ENCODE measurements around the gene CGNL1.

Gene CGNL1

GRCh38 chr15:57589281-57589680 lies 213.0 kb downstream of the CGNL1 start:
- no peak for TF ChIP-seq CTCF (conservative IDR thresholded peaks at IDR 0.05; ENCODE audit: low read depth, low read length)
- no peaks in the 10 kb centered on the region for H4K20me1 ChIP-seq (ENCODE audit: insufficient read depth)
- no peak overlapping the region for H2AFZ ChIP-seq (ENCODE audit: low read depth)
- no peaks in the 10 kb centered on the region for H3K27me3 ChIP-seq (ENCODE audit: insufficient read depth, low read depth)
- H3K4me2 ChIP-seq, result no peak overlapping the region
- no peaks in the 10 kb centered on the region for H3K4me1 ChIP-seq (ENCODE audit: low read depth, poor library complexity, severe bottlenecking)
- H3K79me2 ChIP-seq (ENCODE audit: insufficient read depth, low read depth), result no peaks in the 10 kb centered on the region
- H3K4me3 ChIP-seq (IDR thresholded peaks at IDR 0.05; ENCODE audit: insufficient read depth, low read depth, low read length), result no peak overlapping the region
- no peak overlapping the region for H3K9ac ChIP-seq
- no peak overlapping the region for H3K27ac ChIP-seq
- H3K36me3 ChIP-seq (ENCODE audit: insufficient read depth), result no peaks in the 10 kb centered on the region

GRCh38 chr15:57589754-57590153 lies 213.4 kb downstream of the CGNL1 start:
- no peak overlapping the region for H2AFZ ChIP-seq (ENCODE audit: low read depth)
- H3K79me2 ChIP-seq (ENCODE audit: insufficient read depth, low read depth), result no peaks in the 10 kb centered on the region
- H3K4me1 ChIP-seq (ENCODE audit: low read depth, poor library complexity, severe bottlenecking), result no peaks in the 10 kb centered on the region
- no peak for TF ChIP-seq CTCF (conservative IDR thresholded peaks at IDR 0.05; ENCODE audit: low read depth, low read length)
- H3K27me3 ChIP-seq (ENCODE audit: insufficient read depth, low read depth), result no peaks in the 10 kb centered on the region
- H3K9ac ChIP-seq, result no peak overlapping the region
- no peaks in the 10 kb centered on the region for H4K20me1 ChIP-seq (ENCODE audit: insufficient read depth)
- H3K36me3 ChIP-seq (ENCODE audit: insufficient read depth), result no peaks in the 10 kb centered on the region
- H3K4me3 ChIP-seq (IDR thresholded peaks at IDR 0.05; ENCODE audit: insufficient read depth, low read depth, low read length), result no peak overlapping the region
- H3K27ac ChIP-seq, result no peak overlapping the region
- H3K4me2 ChIP-seq, result no peak overlapping the region

- Histone ChIP-seq H3K27me3 (ENCODE audit: insufficient read depth, low read depth) (no peaks in the 10 kb centered on the region), H3K79me2 (ENCODE audit: insufficient read depth, low read depth) (no peaks in the 10 kb centered on the region), H3K9ac (no peak overlapping the region), H3K36me3 (ENCODE audit: insufficient read depth) (no peaks in the 10 kb centered on the region), H2AFZ (ENCODE audit: low read depth) (no peak overlapping the region), H4K20me1 (ENCODE audit: insufficient read depth) (no peaks in the 10 kb centered on the region), H3K4me3 (IDR thresholded peaks at IDR 0.05; ENCODE audit: insufficient read depth, low read depth, low read length) (no peak overlapping the region), H3K4me1 (ENCODE audit: low read depth, poor library complexity, severe bottlenecking) (no peaks in the 10 kb centered on the region), H3K4me2 (no peak overlapping the region), H3K27ac (no peak overlapping the region)
- TF ChIP-seq CTCF (conservative IDR thresholded peaks at IDR 0.05; ENCODE audit: low read depth, low read length), result no peak
These were observed 215.0 kb downstream of the CGNL1 start for GRCh38 chr15:57591237-57591821.

- Histone ChIP-seq H3K4me3 (IDR thresholded peaks at IDR 0.05; ENCODE audit: insufficient read depth, low read depth, low read length) (no peak within 1 kb of the TSS), H2AFZ (ENCODE audit: low read depth) (no peak within 1 kb of the TSS), H3K79me2 (ENCODE audit: insufficient read depth, low read depth) (no peaks in the 10 kb centered on the region), H3K4me1 (ENCODE audit: low read depth, poor library complexity, severe bottlenecking) (no peaks in the 10 kb centered on the region), H3K36me3 (ENCODE audit: insufficient read depth) (no peaks in the 10 kb centered on the region), H3K9ac (no peak within 1 kb of the TSS), H3K27me3 (ENCODE audit: insufficient read depth, low read depth) (no peaks in the 10 kb centered on the region), H3K4me2 (no peak within 1 kb of the TSS), H4K20me1 (ENCODE audit: insufficient read depth) (no peaks in the 10 kb centered on the region), H3K27ac (no peak within 1 kb of the TSS)
- no peak for TF ChIP-seq CTCF (conservative IDR thresholded peaks at IDR 0.05; ENCODE audit: low read depth, low read length)
These were observed 215.6 kb downstream of the CGNL1 start, which contains the start of gene MYZAP for GRCh38 chr15:57591822-57592367. Gene MYZAP (plus strand): TSS chr15:57591904. CDS start chr15:57592035, 131 bp downstream.

All from KMS-11 (cell line).